Psoas muscle (tissue), 8 donors: ENCODE data around the gene UBE3D. TPM values are rescaled to one million over a fixed set of nuclear protein-coding genes. Genes with fewer than 3 reads are reported as not detected.
"Not testable (repeated sequence)": the region's sequence is repeated elsewhere in the genome, so short reads cannot be mapped to it uniquely, and the experiment has no call there.

Experiments used
- ATAC-seq, 4 donors: fragments of 200-7000 bp; cut with Tn5 transposase; one replicate each; pipeline ENCODE4 v1.9.1; 2020; ENCODE audit warnings: moderate library complexity in 3 of 4, mild to moderate bottlenecking in 2 of 4
- DNase-seq, 2 donors: peaks; one replicate each; pipeline ENCODE4 v3.0.0-alpha.2; 2020
- H3K27ac ChIP-seq: fragments of 200-600 bp; one replicate; pipeline ENCODE4 v1.8.0; 2022
- H3K27me3 ChIP-seq, 3 donors: fragments of 200-600 bp in 1 of 3; one replicate each; pipeline versions ENCODE4 v1.6.1 to v1.8.0; 2013 to 2022; ENCODE audit warnings: low read length in 2 of 3, mild to moderate bottlenecking in 2 of 3, moderate library complexity in 1 of 3; ENCODE audit not compliant: insufficient read depth in 3 of 3
- H3K36me3 ChIP-seq, 2 donors: fragments of 200-600 bp in 1 of 2; one replicate each; pipeline versions ENCODE4 v1.6.1 to v1.8.0; 2013 to 2022; ENCODE audit warnings: low read depth in 1 of 2, mild to moderate bottlenecking in 1 of 2, moderate library complexity in 1 of 2; ENCODE audit not compliant: insufficient read depth in 1 of 2
- H3K4me1 ChIP-seq: fragments of 200-600 bp; one replicate; pipeline ENCODE4 v1.8.0; 2022
- H3K4me3 ChIP-seq: fragments of 200-600 bp; one replicate; pipeline ENCODE4 v1.8.0; 2022; ENCODE audit warnings: mild to moderate bottlenecking
- H3K9me3 ChIP-seq: fragments of 200-600 bp; one replicate; pipeline ENCODE4 v1.8.0; 2022
- WGBS, 3 donors: extraction: QIAGEN DNeasy Blood & Tissue Kit; methylation state at CpG; one replicate each; pipeline versions ENCODE4 v1.1.6 to v1.1.7; 2013; 5-methylcytosine and 5-hydroxymethylcytosine counted together
- intact Hi-C, 2 donors: fragments of 100-400 bp; cut with DNase I; formaldehyde crosslinking; loops; one replicate each; pipeline versions ENCODE4 v1.11.0 to v1.14.2; 2022
- polyA plus RNA-seq, 3 donors: library from polyadenylated mRNA; stranded (reverse); fragments of 200-250 nt; gene quantifications; one replicate each; pipeline ENCODE4 v1.2.3, GENCODE V29; 2013
- total RNA-seq, 4 donors: library from RNA; stranded (reverse); fragmentation: NEBNext Ultra II Directional in 2 of 4; extraction: Animal tissue kit (Norgen Biotek cat#: 25700) in 2 of 4; gene quantifications; one replicate each; pipeline versions ENCODE4 v1.2.1 to v1.2.4, GENCODE V29; 2021 to 2023
- TF ChIP-seq, protein P1 (sequence below): fragments of 200-600 bp; IDR thresholded peaks from one replicate; pipeline ENCODE4 v1.8.0; 2022; ENCODE audit warnings: antibody characterized with exemption
- donor health status: healthy with polysubstance abuse.
- donor health status: DM: no; HTN: no; CAD: no; lungs with moderate emphysema.
- donor health status: Bipolar disorder and iron deficiency.
- donor health status: healthy.
- donor health status: DM: yes; HTN: yes; CAD: no.
- donor health status: DM: no; HTN: no; CAD: no.
- donor health status: DM: no; HTN: no; CAD: no.
- donor health status: DM: yes; HTN: yes; CAD: no.

UBE3D gene
- total and polyA plus RNA-seq, 7 donors = 1.9 to 3.8 (median 2.2) TPM

DNA sequence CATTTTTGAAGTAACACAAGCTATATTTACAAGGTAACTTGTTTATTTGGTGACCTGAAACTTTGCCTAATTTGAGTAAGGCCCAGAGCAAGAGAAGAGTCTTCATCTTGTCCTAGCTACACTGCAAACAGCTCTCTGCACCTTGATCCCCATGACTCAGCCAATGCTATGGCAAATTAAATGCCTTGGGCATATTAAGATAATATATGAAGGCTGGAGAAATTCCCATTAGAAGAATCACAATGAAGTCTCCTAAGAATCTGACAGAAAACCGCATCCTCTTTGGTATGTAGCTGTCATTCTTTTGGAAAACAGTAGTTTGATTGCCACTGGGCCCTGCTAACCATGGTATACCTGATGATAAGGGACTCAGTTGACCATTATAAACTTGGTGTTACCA is 204.5 kb downstream of the UBE3D start:
- H3K27ac ChIP-seq = no peak overlapping the region
- no peaks in the 10 kb centered on the region for H3K9me3 ChIP-seq
- ATAC-seq (no peak), DNase-seq (no peak)
- WGBS, 3 donors = 73 to 91% (median 87%) methylated on average over 1 of the region's 1 CpG
- no peak overlapping the region for H3K4me3 ChIP-seq
- H3K4me1 ChIP-seq = no peaks in the 10 kb centered on the region
- H3K27me3 ChIP-seq = no peaks in the 10 kb centered on the region
- no peaks in the 10 kb centered on the region for H3K36me3 ChIP-seq
- intact Hi-C loops = no loop called here
- TF ChIP-seq, protein P1, sequence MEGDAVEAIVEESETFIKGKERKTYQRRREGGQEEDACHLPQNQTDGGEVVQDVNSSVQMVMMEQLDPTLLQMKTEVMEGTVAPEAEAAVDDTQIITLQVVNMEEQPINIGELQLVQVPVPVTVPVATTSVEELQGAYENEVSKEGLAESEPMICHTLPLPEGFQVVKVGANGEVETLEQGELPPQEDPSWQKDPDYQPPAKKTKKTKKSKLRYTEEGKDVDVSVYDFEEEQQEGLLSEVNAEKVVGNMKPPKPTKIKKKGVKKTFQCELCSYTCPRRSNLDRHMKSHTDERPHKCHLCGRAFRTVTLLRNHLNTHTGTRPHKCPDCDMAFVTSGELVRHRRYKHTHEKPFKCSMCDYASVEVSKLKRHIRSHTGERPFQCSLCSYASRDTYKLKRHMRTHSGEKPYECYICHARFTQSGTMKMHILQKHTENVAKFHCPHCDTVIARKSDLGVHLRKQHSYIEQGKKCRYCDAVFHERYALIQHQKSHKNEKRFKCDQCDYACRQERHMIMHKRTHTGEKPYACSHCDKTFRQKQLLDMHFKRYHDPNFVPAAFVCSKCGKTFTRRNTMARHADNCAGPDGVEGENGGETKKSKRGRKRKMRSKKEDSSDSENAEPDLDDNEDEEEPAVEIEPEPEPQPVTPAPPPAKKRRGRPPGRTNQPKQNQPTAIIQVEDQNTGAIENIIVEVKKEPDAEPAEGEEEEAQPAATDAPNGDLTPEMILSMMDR = no peak

DNA sequence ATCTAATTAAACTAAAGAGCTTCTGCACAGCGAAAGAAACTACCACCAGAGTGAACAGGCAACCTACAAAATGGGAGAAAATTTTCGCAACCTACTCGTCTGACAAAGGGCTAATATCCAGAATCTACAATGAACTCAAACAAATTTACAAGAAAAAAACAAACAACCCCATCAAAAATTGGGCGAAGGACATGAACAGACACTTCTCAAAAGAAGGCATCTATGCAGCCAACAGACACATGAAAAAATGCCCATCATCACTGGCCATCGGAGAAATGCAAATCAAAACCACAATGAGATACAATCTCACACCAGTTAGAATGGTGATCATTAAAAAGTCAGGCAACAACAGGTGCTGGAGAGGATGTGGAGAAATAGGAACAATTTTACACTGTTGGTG is 209.6 kb downstream of the UBE3D start:
- ATAC-seq, intact Hi-C loops: not testable (repeated sequence)
- 86 to 95% (median 91%) methylated on average over 5 of the region's 5 CpGs for WGBS, 3 donors

DNA sequence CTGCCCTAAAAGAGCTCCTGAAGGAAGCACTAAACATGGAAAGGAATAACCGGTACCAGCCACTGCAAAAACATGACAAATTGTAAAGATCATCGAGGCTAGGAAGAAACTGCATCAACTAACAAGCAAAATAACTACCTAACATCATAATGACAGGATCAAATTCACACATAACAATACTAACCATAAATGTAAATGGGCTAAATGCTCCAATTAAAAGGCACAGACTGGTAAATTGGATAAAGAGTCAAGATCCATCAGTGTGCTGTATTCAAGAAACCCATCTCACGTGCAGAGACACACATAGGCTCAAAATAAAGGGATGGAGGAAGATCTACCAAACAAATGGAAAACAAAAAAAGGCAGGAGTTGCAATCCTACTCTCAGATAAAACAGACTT is 212.7 kb downstream of the UBE3D start:
- DNase-seq, H3K4me3 ChIP-seq, H3K9me3 ChIP-seq, ATAC-seq, H3K27ac ChIP-seq, H3K27me3 ChIP-seq, intact Hi-C loops, H3K4me1 ChIP-seq, H3K36me3 ChIP-seq: not testable (repeated sequence)
- 80 to 84% (median 82%) methylated on average over 3 of the region's 3 CpGs for WGBS, 3 donors

More for the DNA sequence above, 209.6 kb downstream of the UBE3D start:
- H3K36me3 ChIP-seq, H3K4me1 ChIP-seq, H3K27ac ChIP-seq, H3K4me3 ChIP-seq, H3K27me3 ChIP-seq, DNase-seq, H3K9me3 ChIP-seq: not testable (repeated sequence)

DNA sequence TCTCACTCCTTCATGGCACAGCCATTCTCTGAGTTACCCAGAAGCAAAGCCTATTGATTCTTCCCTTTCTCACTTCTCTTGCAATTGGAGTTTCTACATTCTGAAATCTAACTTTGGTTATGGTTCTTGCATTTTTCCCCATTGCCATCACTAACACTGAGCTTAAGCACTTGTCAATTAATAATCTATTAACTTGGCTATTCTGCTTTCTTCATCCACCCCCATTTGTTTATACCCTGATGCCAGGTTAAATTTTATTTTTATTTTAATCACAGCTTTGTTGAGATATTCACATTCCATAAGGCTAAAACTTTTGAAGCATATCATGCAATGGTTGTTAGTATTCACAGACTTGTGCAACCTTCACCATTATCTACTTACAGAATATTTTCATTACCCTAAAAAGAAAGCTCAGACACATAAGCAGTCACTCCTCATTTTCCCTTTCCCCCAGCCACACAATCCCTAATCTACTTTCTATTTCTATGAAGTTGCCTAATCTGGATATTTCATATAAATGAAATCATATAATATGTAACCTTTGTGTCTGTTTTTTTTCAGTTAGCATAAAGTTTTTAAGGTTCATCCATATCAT is 222.3 kb downstream of the UBE3D start:
- Histone ChIP-seq H3K9me3 (no peaks in the 10 kb centered on the region), H3K4me3 (no peak overlapping the region), H3K36me3 (no peaks in the 10 kb centered on the region), H3K27me3 (no peaks in the 10 kb centered on the region), H3K27ac (no peak overlapping the region), H3K4me1 (no peaks in the 10 kb centered on the region)
- DNase-seq (no peak), ATAC-seq (no peak)
- TF ChIP-seq, protein P1 = no peak
- intact Hi-C loops = no loop called here

DNA sequence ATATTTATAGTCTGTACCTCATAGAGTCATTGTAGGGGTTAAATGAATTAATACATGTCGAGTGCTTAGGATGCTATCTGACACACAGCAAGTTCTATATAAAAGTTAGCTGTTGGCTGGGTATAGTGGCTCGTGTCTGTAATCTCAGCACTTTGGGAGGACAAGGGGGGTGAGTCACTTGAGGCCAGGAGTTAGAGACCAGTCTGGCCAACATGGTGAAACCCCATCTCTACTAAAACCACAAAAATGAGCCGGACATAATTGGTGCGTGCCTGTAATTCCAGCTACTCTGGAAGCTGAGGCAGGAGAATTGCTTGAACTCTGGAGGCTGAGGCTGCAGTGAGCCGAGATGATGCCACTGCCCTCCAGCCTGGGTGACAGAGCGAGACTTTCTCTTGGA is 222.9 kb downstream of the UBE3D start:
- peak in 1 of 4 donors; percentile 27 for ATAC-seq

More for the DNA sequence above, 222.9 kb downstream of the UBE3D start:
- Histone ChIP-seq H3K27me3 (no peaks in the 10 kb centered on the region), H3K4me3 (no peak overlapping the region), H3K4me1 (no peaks in the 10 kb centered on the region), H3K9me3 (no peaks in the 10 kb centered on the region), H3K27ac (no peak overlapping the region), H3K36me3 (no peaks in the 10 kb centered on the region)
- TF ChIP-seq, protein P1 = no peak
- 29 to 61% (median 42%) methylated on average over 6 of the region's 6 CpGs for WGBS, 3 donors
- DNase-seq = no peak
- intact Hi-C loops = no loop called here

Other genes starting within 250 kb of the UBE3D start
- gene DOP1A, start 1.8 kb upstream of the UBE3D start, total RNA-seq = 10 to 100 TPM; 12.7 to 14.0 (median 13.8) TPM
- gene DOP1A, start 1.8 kb upstream of the UBE3D start, polyA plus RNA-seq = 1 to 10 TPM; 2.1 to 7.5 (median 3.2) TPM
- 10 to 100 TPM; 12.5 to 15.5 (median 12.7) TPM for gene PGM3, start 127.4 kb upstream of the UBE3D start, total RNA-seq
- gene PGM3, start 127.4 kb upstream of the UBE3D start, polyA plus RNA-seq = 10 to 100 TPM in 1 of 3 donors, 1 to 10 TPM in 2; 6.5 to 18.0 (median 9.2) TPM
- gene RWDD2A, start 127.5 kb upstream of the UBE3D start, total RNA-seq = 1 to 10 TPM; 1.7 to 2.3 (median 2.1) TPM
- 1 to 10 TPM; 1.3 to 2.6 (median 2.0) TPM for gene RWDD2A, start 127.5 kb upstream of the UBE3D start, polyA plus RNA-seq